GM12891 (cell line): ENCODE measurements around the gene CSPG4.
"Not testable (repeated sequence)": the region's sequence is repeated elsewhere in the genome, so short reads cannot be mapped to it uniquely, and the experiment has no call there.

Experiments
- POLR2A ChIP-seq: IDR thresholded peaks from 2 replicates; pipeline ENCODE4 v1.6.1; 2011; ENCODE audit warnings: low read depth, low read length, control low read depth
- POLR2AphosphoS5 ChIP-seq: IDR thresholded peaks from 2 replicates; pipeline ENCODE4 v1.6.1; 2011; ENCODE audit warnings: low read depth, low read length, control low read depth
- SPI1 ChIP-seq: IDR thresholded peaks from 2 replicates; pipeline ENCODE4 v1.6.1; 2011; ENCODE audit warnings: low read depth, low read length, control low read depth
- TAF1 ChIP-seq: IDR thresholded peaks from 2 replicates; pipeline ENCODE4 v1.6.1; 2011; ENCODE audit warnings: low read depth, low read length, control low read depth

GRCh38 chr15:75709458-75709857 lies 3.2 kb downstream of the CSPG4 start:
- TF ChIP-seq POLR2A, TAF1, SPI1, POLR2AphosphoS5: not testable (repeated sequence)
